Thoracic aorta (tissue), 2 donors: ENCODE data around the gene ZNF587B. TPM values are rescaled to one million over a fixed set of nuclear protein-coding genes. Genes with fewer than 3 reads are reported as not detected.
"Not testable (repeated sequence)": the region's sequence is repeated elsewhere in the genome, so short reads cannot be mapped to it uniquely, and the experiment has no call there.

Experiments used
- ATAC-seq: fragments of 150-250 bp; one replicate; pipeline ENCODE4 v1.8.0; 2017; ENCODE audit warnings: low read depth; ENCODE audit not compliant: insufficient number of reproducible peaks, low FRiP score
- DNase-seq: peaks from one replicate; pipeline ENCODE4 v3.0.0-alpha.2; 2020; ENCODE audit warnings: low spot score
- H3K27ac ChIP-seq, 2 donors: fragments of 200-600 bp; sonication (generic); 1 replicate in 1 of 2; 2 replicates in 1 of 2; pipeline ENCODE4 v1.5.1; 2016; ENCODE audit warnings: mild to moderate bottlenecking in 2 of 2, moderate library complexity in 2 of 2
- H3K27me3 ChIP-seq: fragments of 200-600 bp; sonication (generic); replicated peaks from 2 replicates; pipeline ENCODE4 v1.6.0; 2016; ENCODE audit warnings: mild to moderate bottlenecking; ENCODE audit not compliant: insufficient read depth
- H3K36me3 ChIP-seq: fragments of 200-600 bp; sonication (generic); one replicate; pipeline ENCODE4 v1.5.1; 2016
- H3K4me1 ChIP-seq, 2 donors: fragments of 200-600 bp; sonication (generic); 1 replicate in 1 of 2; 2 replicates in 1 of 2; pipeline versions ENCODE4 v1.5.1 to v1.6.0; 2016; ENCODE audit warnings: low read depth in 2 of 2, mild to moderate bottlenecking in 1 of 2; ENCODE audit not compliant: control insufficient read depth in 1 of 2
- H3K4me3 ChIP-seq: fragments of 200-600 bp; sonication (generic); 2 replicates; pipeline ENCODE4 v1.5.1; 2016; ENCODE audit warnings: mild to moderate bottlenecking
- H3K9me3 ChIP-seq: fragments of 200-600 bp; sonication (generic); 2 replicates; pipeline ENCODE4 v1.5.1; 2016
- CTCF ChIP-seq: fragments of 200-600 bp; sonication (generic); IDR thresholded peaks from one replicate; pipeline ENCODE4 v1.5.1; 2019; ENCODE audit warnings: antibody characterized with exemption
- total RNA-seq, 2 donors: library from RNA; depleted of rRNA; stranded (reverse); fragments of >200 nt; gene quantifications; one replicate each; pipeline versions ENCODE4 v1.1.0 to v1.2.3, GENCODE V29; 2016

The ZNF587B gene
- total RNA-seq, 2 donors from 2014 or later = 11.9 to 35.8 TPM

- H3K4me3 ChIP-seq = no peak overlapping the region
- H3K27me3 ChIP-seq = no peaks in the 10 kb centered on the region
- ATAC-seq (no peak), DNase-seq (no peak)
- H3K36me3 ChIP-seq = peaks cover 14% of the 10 kb centered on the region
- H3K27ac ChIP-seq = no peak overlapping the region
- H3K9me3 ChIP-seq = no peaks in the 10 kb centered on the region
- no peak for TF ChIP-seq CTCF
- peaks cover 7 to 26% of the 10 kb centered on the region in 2 donors for H3K4me1 ChIP-seq
Measured at GRCh38 chr19:57812226-57812625, 17.9 kb upstream of the ZNF587B start.

- DNase-seq, H3K27me3 ChIP-seq, H3K9me3 ChIP-seq, H3K27ac ChIP-seq, ATAC-seq, H3K36me3 ChIP-seq: not testable (repeated sequence)
- H3K4me1 ChIP-seq = peaks cover 7 to 26% of the 10 kb centered on the region in 2 donors
- H3K4me3 ChIP-seq = peak overlapping the region; percentile 88
Measured at GRCh38 chr19:57812975-57813820, 16.9 kb upstream of the ZNF587B start.

- Histone ChIP-seq H3K27ac (peak overlapping the region in 1 of 2 donors; percentile 72), H3K4me3 (peak overlapping the region; percentile 88), H3K27me3 (no peaks in the 10 kb centered on the region), H3K4me1 (peaks cover 7 to 26% of the 10 kb centered on the region in 2 donors), H3K36me3 (peaks cover 3% of the 10 kb centered on the region), H3K9me3 (no peaks in the 10 kb centered on the region)
- TF ChIP-seq CTCF = no peak
- DNase-seq = no peak
- ATAC-seq = no peak
Measured at GRCh38 chr19:57813919-57814504, 16.1 kb upstream of the ZNF587B start.

- H3K27ac ChIP-seq = peak within 1 kb of the TSS; percentile 30 to 72
- H3K9me3 ChIP-seq = no peaks in the 10 kb centered on the region
- H3K4me3 ChIP-seq = peak within 1 kb of the TSS; percentile 88
- no peaks in the 10 kb centered on the region for H3K36me3 ChIP-seq
- peak; percentile 91 for ATAC-seq
- DNase-seq = peak; percentile 69
- TF ChIP-seq CTCF = no peak
- H3K4me1 ChIP-seq = peaks cover 7 to 26% of the 10 kb centered on the region in 2 donors
- H3K27me3 ChIP-seq = no peaks in the 10 kb centered on the region
Measured at GRCh38 chr19:57814505-57815246, 15.4 kb upstream of the ZNF587B start, which contains the start of gene ZNF552. Gene ZNF552, minus strand, starts transcription at chr19:57814913. Its CDS starts 170 bp downstream, at chr19:57814743.

- no peaks in the 10 kb centered on the region for H3K27me3 ChIP-seq
- DNase-seq (no peak), ATAC-seq (no peak)
- peak overlapping the region; percentile 30 to 72 for H3K27ac ChIP-seq
- H3K4me3 ChIP-seq = peak overlapping the region; percentile 88
- H3K9me3 ChIP-seq = no peaks in the 10 kb centered on the region
- no peaks in the 10 kb centered on the region for H3K36me3 ChIP-seq
- peaks cover 11 to 29% of the 10 kb centered on the region in 2 donors for H3K4me1 ChIP-seq
- no peak for TF ChIP-seq CTCF
Measured at GRCh38 chr19:57815247-57816075, 14.6 kb upstream of the ZNF587B start.
